Tibial nerve (tissue), 3 donors: ENCODE data around the gene TXNL4B.

Source experiments
- CTCF ChIP-seq, 5 experiments: fragments of 200-600 bp in 3 of 5; fragments of 450-650 bp in 2 of 5; sonication (generic) in 3 of 5; IDR thresholded peaks; one replicate each; pipeline ENCODE4 v1.5.1; 2016 to 2019; ENCODE audit warnings: antibody characterized with exemption in 5 of 5, mild to moderate bottlenecking in 3 of 5, moderate library complexity in 2 of 5
- POLR2A ChIP-seq, 2 donors: fragments of 450-650 bp; IDR thresholded peaks; one replicate each; pipeline ENCODE4 v1.6.1; 2017; ENCODE audit warnings: antibody characterized with exemption in 2 of 2, mild to moderate bottlenecking in 2 of 2, moderate library complexity in 2 of 2

GRCh38 chr16:72072514-72073342 is 20.7 kb downstream of the TXNL4B start:
- TF ChIP-seq CTCF (IDR thresholded peaks at IDR 0.05) (no peak), POLR2A (IDR thresholded peaks at IDR 0.05) (no peak)
